GM19455 (cell line): Measurements from ENCODE around the gene DUSP3.

Source experiments
- ATAC-seq: cut with Tn5 transposase; IDR thresholded peaks from one replicate; pipeline ENCODE4 v1.9.1; 2021; ENCODE audit not compliant: unreplicated experiment

DUSP3 gene

DNA sequence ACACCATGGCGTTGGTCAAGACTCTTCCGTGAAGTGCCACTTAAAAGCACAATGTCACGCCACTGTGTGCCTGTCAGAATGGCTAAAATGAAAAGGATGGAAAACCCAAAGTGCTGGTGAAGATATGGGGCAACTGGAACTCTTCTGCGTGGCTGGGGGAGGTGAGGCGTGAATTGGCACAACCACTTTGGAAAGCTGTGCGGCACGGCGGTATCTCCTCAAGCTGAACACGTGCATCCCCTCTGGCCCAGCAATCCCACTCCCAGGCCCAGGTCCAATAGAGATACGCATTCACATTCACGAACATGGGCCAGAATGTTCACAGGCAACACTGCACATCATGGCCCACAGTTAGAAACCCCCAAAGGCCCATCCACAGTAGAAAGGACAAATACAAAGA is 8.9 kb downstream of the DUSP3 start:
- ATAC-seq, result no peak

DNA sequence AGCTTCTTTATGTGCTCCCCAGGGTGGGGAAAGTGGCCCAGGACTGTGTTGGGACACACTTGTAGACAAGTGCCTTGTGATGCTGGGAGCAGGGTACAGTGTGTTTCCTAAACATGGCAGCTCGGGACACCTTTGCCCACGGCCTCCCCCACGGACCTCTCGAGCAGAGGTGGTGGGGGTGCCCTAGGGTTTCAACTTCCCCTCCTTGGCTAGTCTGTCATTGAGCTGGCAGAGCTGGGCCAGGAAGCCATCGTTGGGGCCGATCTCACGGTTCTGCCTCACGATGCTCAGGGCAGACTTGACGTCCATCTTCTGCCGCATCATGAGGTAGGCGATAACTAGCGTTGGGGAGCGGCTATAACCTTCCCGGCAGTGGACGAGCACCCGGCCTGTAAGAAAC is 9.4 kb downstream of the DUSP3 start:
- no peak for ATAC-seq

DNA sequence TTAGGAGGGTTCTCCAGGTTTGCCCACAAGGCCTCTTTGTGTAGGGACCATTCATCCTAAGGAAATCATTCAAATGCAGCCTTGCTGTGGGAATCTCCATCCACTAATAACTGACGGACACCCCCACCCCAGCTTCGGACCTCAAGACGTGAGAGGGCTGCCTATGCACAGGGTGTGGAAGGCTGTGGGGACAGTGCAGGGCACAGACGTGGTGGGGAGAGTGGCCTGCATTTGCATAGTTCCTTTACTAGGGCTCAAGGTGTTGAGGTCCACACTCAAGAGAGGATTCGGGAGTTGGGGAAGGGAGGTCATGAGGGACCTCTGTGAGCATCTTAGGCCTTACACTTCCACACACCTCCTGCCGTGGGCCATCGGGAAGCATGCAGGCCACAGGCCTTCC is 9.8 kb downstream of the DUSP3 start:
- no peak for ATAC-seq

DNA sequence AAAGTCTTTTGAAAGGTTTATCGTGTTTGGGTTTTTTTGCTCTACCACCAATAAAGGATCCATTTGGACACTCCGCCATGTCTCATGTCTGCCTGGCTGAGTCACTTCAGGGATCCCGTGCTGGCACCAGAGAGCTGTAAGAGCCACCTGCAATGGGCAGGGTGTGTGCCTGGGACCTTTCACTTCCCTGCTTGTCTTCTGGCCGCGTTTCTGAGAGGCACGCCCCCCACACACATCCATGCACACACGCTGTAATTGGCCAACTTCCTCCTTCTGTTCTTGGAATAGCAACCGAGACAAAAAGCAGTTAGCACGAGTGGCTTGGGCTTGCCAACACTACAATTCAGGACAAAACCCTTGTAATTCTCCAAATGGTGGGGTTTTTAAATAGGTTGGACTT is 10.4 kb downstream of the DUSP3 start:
- no peak for ATAC-seq

DNA sequence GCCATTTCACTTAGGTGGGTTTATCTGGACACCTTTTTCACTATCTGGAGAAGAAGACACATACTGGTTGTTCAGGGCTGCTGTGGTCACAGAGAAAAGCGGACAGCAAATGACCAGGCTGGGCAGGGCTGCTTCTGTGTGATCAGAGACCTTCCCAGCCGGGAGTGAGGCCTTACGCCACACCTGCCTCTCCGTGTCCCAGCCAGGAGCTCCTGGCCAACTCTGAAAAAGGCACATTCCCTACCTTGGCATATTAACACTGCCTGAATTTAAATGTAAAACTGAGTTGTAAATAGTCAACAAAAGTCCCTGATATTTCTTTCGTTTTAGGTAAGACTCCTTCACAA is 11.1 kb downstream of the DUSP3 start:
- ATAC-seq, result no peak

DNA sequence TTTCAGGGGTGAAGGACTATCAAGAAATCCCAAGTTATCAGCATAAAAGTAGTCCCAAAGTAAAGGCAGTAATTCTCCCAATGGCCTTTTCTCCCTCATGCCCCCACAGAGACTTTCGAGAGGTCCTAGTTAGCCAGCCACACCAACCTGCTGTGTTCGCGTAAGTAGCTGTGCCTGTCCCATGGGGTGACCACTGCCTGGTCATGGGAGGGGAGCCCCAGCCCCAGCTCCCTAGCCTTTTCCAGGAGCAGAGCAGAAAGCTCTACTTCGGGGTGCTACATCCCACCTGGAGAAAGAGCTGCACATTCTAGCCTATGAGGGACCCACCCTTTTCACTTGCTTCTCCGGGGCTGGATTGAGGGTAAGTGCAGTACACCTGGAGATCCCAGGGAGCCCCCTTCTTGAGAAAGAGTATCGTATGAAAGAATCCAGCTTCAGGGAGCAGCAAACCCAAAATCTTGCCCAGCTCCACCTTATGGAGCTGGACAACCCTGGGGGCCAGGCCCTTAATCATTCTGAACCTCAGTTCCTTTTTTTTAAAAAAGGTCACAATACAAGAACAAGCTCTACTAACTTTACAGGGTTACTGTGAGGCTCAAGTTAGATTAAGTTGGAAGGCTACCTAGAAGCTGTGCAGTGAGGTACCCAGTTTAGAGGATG is 11.6 kb downstream of the DUSP3 start:
- ATAC-seq, result no peak

DNA sequence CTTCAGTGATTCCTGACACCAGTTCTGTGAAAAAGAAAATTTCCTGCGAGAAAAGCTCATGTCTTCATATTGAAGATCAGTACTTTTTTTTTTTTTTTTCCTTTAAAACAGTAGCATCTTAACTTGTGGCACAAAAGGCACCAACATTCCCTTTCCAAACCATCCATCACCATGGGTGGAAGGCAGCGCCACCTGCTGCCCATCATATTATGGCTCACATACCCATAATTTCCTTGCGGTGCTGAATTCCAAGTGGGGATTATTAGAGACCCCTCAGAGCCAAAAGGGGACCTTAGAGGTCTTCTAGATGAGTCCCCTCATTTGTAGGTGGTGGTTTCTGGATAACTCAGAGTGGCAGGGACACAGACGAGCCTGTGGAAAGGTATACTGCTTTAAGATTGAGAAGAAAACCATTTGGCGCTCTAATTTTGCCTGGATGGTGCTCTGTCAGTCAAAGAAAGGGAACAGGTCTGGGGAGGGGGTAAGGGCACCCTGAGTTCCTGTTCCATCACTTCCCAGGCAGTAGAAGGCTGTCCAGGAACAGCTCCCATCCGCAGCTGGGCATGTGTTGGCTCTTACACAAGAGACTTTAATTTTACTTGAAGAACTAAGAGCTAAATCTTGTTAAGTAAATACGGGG is 12.2 kb downstream of the DUSP3 start:
- no peak for ATAC-seq

DNA sequence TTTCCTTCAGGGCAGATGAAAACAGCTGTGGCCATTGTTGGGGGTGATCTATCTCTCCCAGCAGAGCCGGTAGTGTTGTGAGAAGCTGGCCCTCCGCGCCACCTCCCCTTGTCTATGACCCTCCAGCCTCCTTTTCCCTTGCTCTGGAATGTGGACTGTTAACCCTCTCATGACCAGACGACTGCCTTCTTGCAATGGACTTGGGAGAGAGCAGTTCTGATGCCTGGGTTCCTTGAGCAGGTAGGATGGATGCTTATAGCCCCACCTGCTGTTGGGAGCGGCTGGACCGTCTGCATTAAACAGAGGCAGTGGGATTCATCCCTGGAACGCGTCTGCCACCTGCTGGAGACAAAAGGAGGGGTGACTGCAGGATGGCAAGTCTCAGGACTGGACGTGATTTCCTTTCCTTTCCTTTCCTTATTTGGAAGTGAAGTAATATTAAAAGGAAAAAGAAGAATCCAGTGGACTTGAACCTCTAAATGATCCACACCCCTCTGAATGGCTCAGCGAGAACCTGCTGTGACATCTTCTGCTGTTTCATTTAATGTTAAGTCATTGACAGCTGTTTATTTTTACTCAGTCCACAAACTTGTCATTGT is 18.4 kb downstream of the DUSP3 start:
- no peak for ATAC-seq

DNA sequence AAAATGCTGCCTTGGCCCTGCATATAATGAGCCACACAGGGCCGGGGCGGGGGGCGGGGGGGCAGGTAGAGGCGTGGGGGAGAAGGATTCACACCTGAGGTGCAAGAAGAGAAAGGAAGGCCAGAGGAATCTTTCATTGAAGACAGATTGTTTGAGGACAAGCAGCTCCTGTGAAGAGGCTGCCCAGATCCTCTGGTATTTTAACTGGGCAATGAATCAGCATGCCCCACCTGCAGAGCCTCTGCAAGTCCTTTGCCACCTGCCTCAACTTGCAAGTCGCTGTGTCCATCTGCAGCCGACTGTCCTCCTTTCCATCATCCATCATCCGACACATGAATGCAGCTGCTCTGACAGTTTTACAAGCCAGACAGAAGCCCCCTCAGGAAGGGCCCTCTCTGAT is 18.9 kb downstream of the DUSP3 start:
- ATAC-seq, result no peak

DNA sequence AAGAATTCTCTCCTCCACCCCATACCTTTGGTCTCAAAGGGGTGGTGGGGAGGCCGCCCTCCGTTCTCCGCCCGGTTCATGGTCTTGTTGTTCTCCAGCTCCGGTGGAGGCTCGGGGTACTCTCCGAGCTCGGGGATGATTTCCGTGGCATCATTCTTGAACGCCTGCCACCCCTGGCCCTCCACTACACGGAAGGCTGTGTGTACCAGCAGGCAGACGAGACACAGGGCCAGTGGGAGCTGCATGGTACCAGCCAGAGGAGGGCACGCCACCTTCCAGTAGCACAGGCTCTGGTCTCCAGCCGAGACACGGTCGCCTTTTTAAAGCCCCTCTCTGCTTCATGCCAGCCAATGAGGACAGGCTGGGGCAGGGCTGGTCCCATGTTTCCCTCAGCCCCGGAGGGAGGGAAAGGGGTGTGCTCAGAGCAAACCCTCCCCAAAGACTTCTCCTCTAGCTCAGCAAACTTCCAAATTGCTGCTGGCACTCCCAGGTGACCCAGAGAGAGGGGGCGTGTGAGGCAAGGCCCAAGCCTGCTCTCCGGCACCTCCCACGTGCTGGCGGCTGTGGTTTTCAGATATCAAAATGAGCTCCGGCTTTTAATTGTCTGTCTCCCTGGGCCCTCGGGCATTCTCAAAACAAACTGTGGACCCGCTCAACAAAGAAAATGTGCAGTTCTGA is 20.1 kb downstream of the DUSP3 start, which contains the start of gene SOST:
SOST (minus strand) TSS at position 295 of the 678 bp plus-strand sequence; CDS start at position 245, 50 bp downstream.
- ATAC-seq, result no peak

DNA sequence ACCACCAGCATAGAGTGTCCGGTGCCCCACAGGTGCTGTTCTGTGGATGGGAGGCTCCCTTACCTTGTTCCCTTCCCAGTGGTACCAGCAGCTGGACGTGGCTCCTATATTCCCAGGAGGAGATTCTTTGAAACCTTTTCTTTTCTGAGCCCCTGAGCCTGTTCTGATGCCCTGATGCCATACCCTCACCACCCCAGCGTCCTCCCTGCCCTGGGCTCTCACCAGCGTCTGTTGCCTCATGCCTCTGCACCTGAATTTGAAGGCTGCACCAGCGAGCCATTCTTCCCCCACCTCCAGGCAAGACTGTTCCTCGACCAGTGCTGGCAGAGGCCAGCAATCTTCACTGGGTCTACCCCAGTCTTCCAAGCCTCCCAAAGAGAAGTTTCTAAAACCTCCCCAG is 20.7 kb downstream of the DUSP3 start:
- ATAC-seq, result no peak

DNA sequence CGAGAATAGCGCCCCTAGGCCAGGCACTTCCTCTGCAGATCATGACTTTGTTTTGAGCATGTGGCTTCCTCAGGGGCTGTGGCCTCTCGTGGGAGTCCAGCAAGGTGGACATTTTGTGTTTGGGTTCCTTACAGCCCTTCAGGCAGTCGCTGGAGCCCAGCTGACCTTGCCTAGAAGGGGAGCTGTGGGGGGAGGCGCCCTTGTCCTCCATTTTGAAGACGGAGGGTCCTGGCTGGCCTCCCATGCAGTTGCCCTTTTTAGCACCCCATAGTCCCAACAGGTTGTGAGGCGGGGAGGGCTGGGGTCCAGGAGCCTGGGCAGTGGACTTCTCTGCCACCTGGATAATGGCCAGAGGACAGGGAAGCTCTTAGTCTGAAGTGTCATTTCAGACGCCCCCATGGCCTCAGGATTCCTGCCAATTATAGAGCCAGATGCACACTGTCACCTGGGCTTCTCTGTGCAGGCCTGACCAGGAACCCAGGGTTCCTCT is 21.6 kb downstream of the DUSP3 start:
- no peak for ATAC-seq

DNA sequence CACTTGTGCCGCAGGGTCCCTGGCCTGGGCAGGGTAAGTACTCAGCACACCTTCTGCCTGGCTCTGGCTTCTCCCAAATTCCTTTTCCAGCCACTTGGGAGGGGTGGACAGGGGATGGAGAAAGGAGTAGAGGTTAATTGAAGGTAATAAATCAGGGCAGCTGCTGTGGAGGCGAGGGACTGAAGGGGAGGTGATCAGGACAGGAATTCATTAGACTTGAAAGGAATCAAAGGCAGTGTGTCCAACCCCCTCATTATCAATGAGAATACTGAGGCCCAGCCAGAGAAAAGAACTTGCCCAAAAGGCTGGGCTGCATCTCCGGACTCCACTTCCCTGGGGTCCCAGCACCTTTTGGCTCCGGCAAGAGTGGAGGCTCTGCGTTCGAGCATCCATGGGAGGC is 22.6 kb downstream of the DUSP3 start:
- ATAC-seq, result no peak

DNA sequence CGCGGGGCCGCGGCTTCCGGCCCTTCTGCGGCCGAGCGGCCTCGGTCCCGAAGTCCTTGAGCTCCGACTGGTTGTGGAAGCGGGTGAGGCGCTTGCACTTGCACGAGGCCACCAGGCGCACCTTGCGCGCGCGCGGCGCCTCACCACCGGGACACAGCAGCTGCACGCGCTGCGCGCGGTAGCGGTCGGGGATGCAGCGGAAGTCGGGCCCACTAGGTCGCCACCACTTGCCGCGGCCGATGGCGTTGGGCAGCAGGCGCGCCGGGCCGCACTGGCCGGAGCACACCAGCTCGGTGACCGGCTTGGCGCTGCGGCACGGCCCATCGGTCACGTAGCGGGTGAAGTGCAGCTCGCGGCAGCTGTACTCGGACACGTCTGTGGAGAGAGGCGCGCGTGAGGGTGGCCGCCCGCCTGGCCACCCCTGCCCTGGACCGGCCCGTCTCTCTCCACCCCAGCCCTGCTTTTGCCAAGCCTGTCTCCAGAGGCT is 23.3 kb downstream of the DUSP3 start:
- no peak for ATAC-seq

DNA sequence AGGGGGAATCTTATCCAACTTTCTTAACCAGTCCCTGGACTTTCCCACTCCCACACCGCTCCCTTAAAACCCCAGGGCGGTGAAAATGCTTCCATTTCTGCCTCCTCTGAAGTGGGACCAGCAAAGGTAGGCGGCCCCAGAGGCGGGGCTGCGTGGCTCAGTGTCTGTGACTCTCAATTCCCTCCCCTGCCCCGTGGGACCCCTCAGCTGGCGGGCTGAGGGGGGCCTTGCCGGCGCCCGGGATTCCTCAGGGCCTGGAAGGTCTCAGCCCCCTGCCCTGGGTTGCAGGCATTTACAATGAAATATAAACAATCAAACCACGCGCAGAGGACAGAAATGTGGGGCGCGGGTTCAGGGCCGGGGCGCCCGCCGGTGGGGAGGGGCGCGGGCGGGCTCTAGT is 23.8 kb downstream of the DUSP3 start:
- no peak for ATAC-seq

DNA sequence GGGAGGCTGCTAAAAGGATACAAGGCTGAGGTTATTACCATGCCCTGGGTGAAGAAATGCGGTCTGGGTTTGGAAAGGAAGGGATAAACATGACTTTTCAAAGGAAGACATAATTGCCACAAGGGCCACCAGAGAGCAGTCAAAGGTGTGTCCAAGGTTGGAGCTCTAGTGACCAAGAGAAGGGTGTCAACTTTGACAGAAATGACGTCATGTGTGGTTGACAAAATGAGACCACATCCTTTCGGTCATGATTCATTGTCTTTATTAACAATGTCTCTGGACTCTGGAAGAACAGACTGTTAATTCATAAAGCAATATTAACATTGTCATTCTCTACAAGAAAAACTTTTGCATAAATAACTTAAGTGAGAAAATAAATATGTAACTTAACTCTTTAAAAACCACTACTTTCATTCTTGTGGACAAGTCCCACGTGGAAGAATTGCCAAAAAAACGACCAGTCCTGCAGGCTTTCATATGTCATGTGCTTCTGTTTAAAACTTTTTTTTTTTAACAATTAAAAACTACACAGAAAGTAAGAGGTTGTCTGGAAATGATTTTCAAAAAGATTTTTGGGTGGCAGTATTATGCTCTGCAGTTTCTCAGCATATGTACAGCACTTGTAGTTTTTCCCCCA is 25.2 kb downstream of the DUSP3 start:
- ATAC-seq, result no peak

DNA sequence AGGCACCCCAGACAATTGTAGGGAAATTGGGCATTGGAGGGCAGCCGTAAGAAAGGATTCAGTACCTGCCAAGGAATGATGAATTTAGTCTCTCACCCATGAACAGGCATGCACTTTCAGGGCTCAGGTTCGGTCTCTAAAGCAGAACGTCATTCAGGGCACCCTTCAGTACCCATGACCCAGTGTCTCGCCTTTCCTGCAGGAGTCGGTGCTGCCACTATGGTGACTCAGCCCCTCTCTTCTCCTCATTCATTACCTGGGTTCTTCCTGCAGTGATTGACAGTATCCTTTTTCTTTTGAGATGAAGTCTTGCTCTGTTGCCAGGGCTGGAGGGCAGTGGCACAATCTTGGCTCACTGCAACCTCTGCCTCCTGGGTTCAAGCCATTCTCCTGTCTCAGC is 28.6 kb downstream of the DUSP3 start:
- no peak for ATAC-seq

DNA sequence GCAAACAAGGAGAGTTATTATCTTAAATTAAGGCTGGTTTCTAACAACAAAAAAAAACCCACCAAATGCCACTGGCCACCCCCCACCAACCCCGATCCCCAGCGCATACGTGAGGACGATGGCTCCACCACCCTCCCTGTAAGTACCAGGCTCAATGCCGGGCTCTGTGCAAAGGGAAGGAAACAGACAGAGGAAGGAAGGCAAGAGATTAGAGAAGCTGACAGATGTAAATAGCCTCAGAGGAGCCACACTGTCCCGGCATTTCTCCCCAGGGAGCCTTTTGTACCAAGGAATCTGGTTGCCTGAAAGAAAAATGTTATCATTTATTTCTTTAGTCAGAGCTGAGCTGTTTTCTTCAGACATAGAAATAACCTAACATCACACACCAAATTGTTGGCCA is 33.2 kb downstream of the DUSP3 start:
- ATAC-seq, result no peak

DNA sequence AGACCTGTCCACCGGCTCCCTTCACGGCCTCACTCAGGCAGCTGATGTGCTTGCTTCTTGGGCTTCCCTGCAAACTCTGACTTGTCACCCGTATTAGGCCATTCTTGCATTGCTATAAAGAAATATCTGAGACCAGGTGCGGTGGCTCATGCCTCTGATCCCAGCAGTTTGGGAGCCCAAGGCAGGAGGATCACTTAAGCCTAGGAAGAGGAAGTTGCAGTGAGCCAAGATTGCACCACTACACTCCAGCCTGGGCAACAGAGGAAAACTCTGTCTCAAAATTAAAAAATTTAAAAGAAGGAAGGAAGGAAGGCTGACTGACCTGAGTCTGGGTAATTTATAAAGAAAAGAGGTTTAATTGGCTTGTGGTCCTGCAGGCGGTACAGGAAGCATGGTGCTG is 37.1 kb downstream of the DUSP3 start:
- no peak for ATAC-seq

DNA sequence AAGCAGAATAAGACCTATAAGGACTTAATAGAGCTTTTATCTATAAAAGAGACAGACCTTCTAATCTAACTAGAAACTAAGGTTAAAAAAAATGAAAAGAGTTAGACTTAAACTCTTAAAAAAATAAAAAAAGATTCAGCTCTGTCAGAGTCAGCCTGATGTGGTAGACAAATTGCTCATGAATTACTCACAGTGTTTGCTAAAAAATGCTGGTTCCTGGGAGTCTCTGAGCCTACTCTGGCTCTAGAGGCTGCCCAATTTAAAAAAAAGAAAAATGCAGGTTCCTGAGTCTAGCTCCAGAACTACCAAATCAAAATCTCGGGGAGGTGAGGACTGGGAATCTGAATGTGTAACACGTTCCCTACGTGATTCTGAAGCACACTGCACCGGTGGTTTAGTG is 38.2 kb downstream of the DUSP3 start:
- ATAC-seq, result no peak

DNA sequence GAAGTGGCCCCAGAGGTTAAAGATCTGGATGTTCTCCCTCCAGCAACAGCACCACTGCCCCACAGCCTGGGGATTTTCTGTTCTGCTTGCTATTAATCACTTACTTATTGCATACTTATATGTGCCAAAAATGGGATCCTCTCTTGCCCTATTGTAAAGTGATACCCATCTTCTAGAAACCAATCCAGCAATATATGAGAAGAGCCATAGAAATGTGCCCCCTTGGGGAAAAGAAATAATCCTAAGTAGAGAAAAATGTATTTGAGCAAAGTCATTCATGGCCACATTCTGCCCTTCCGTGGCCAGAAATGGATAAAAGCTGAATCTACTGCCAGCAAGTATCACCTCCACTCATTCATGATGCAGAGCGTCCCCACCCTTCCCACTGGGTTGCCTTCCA is 41.1 kb downstream of the DUSP3 start:
- no peak for ATAC-seq
